Fibroblast of lung (primary cell): ENCODE measurements around the gene EPB41. TPM values are rescaled to one million over a fixed set of nuclear protein-coding genes. Genes with fewer than 3 reads are reported as not detected.
A peak's percentile ranks its signal among the peaks of the same experiment; 100 is the strongest.

ENCODE experiments used
- DNase-seq, 2 donors: peaks; one replicate each; pipeline versions ENCODE4 v3.0.0 to v3.0.0-alpha.2; 2010; ENCODE audit warnings: low read depth in 2 of 2
- H2AFZ ChIP-seq: 2 replicates; pipeline ENCODE4 v1.5.1; 2012; ENCODE audit warnings: low read length, control low read depth, inconsistent platforms
- H3K27ac ChIP-seq: 2 replicates; pipeline ENCODE4 v1.5.1; 2011; ENCODE audit warnings: low read length, control low read depth; ENCODE audit not compliant: insufficient read depth
- H3K27me3 ChIP-seq: 2 replicates; pipeline ENCODE4 v1.5.1; 2011; ENCODE audit warnings: mild to moderate bottlenecking, low read length; ENCODE audit not compliant: control insufficient read depth, insufficient read depth
- H3K36me3 ChIP-seq: 2 replicates; pipeline ENCODE4 v1.5.1; 2011; ENCODE audit warnings: low read length; ENCODE audit not compliant: control insufficient read depth, insufficient read depth
- H3K4me1 ChIP-seq: 2 replicates; pipeline ENCODE4 v1.5.1; 2011; ENCODE audit warnings: low read length; ENCODE audit not compliant: control insufficient read depth, insufficient read depth; ENCODE audit errors: extremely low read depth
- H3K4me2 ChIP-seq: 2 replicates; pipeline ENCODE4 v1.5.1; 2011; ENCODE audit warnings: low read length, control low read depth; ENCODE audit not compliant: insufficient read depth; ENCODE audit errors: extremely low read depth
- H3K4me3 ChIP-seq, 4 experiments: fragments of 200-600 bp in 1 of 4; sonication (generic) in 1 of 4; replicated peaks in 1 of 4; 2 replicates each; pipeline ENCODE4 v1.5.1; 2011 to 2016; ENCODE audit warnings: low read length in 4 of 4, low read depth in 3 of 4, mild to moderate bottlenecking in 3 of 4, control low read depth in 2 of 4, inconsistent platforms in 1 of 4, mixed read lengths in 1 of 4; ENCODE audit not compliant: insufficient read depth in 1 of 4; ENCODE audit errors: control extremely low read depth in 1 of 4
- H3K79me2 ChIP-seq: 2 replicates; pipeline ENCODE4 v1.5.1; 2012; ENCODE audit warnings: mild to moderate bottlenecking, low read length, inconsistent platforms; ENCODE audit not compliant: control insufficient read depth, insufficient read depth
- H3K9ac ChIP-seq: 2 replicates; pipeline ENCODE4 v1.5.1; 2011; ENCODE audit warnings: mild to moderate bottlenecking, low read length, control low read depth; ENCODE audit not compliant: insufficient read depth
- H3K9me3 ChIP-seq: 2 replicates; pipeline ENCODE4 v1.5.1; 2012; ENCODE audit warnings: low read depth, low read length; ENCODE audit not compliant: control insufficient read depth, insufficient read depth
- H4K20me1 ChIP-seq: 2 replicates; pipeline ENCODE4 v1.5.1; 2011; ENCODE audit warnings: low read length; ENCODE audit not compliant: control insufficient read depth, insufficient read depth; ENCODE audit errors: extremely low read depth
- CTCF ChIP-seq, 2 donors: IDR thresholded peaks in 1 of 2; conservative IDR thresholded peaks in 1 of 2; 1 replicate in 1 of 2; 2 replicates in 1 of 2; pipeline ENCODE4 v1.5.1; 2011 to 2012; ENCODE audit warnings: low read length in 2 of 2, control low read depth in 1 of 2, inconsistent platforms in 1 of 2, low read depth in 1 of 2, mild to moderate bottlenecking in 1 of 2
- EZH2 ChIP-seq: IDR thresholded peaks from 2 replicates; pipeline ENCODE4 v1.5.1; 2012; ENCODE audit warnings: low read length, control low read depth, mild to moderate bottlenecking; ENCODE audit errors: missing control alignments
- polyA plus RNA-seq, 2 donors: library from polyadenylated mRNA; depleted of rRNA in 1 of 2; stranded (reverse) in 1 of 2; unstranded in 1 of 2; fragments of >200 nt; gene quantifications; 2 replicates each; pipeline ENCODE4 v1.2.1, GENCODE V29; 2011 to 2012; ENCODE audit warnings: missing spikeins in 1 of 2
- total RNA-seq: library from RNA; depleted of rRNA; stranded (reverse); fragments of >200 nt; gene quantifications from 2 replicates; pipeline ENCODE4 v1.2.1, GENCODE V29; 2014

The EPB41 gene
- total and polyA plus RNA-seq, 2 donors (not counting 1 experiment from before 2014, with no cell fraction given), result 7.4 to 38.0 TPM

- Histone ChIP-seq H3K79me2 (no peaks in the 10 kb centered on the region), H3K9ac (no peak overlapping the region), H4K20me1 (no peaks in the 10 kb centered on the region), H3K4me1 (no peaks in the 10 kb centered on the region), H3K4me3 (no peak overlapping the region), H2AFZ (no peak overlapping the region), H3K9me3 (no peaks in the 10 kb centered on the region), H3K4me2 (no peak overlapping the region), H3K27ac (no peak overlapping the region), H3K27me3 (no peaks in the 10 kb centered on the region), H3K36me3 (no peaks in the 10 kb centered on the region)
- TF ChIP-seq EZH2 (no peak), CTCF (conservative IDR thresholded peaks at IDR 0.05 in 1 of 2, IDR thresholded peaks at IDR 0.05 in 1 of 2; ENCODE audit: low read depth in 1 of 2, low read length in 2 of 2) (no peak)
- no peak for DNase-seq
Observed at GRCh38 chr1:29047142-29047541, 132.8 kb downstream of the EPB41 start.

GRCh38 chr1:29050166-29050565 lies 135.8 kb downstream of the EPB41 start:
- no peak overlapping the region for H3K9ac ChIP-seq
- TF ChIP-seq CTCF (conservative IDR thresholded peaks at IDR 0.05 in 1 of 2, IDR thresholded peaks at IDR 0.05 in 1 of 2; ENCODE audit: low read depth in 1 of 2, low read length in 2 of 2), result no peak
- no peak for TF ChIP-seq EZH2
- no peaks in the 10 kb centered on the region for H4K20me1 ChIP-seq
- H3K27me3 ChIP-seq, result no peaks in the 10 kb centered on the region
- H3K4me1 ChIP-seq, result no peaks in the 10 kb centered on the region
- no peak overlapping the region for H3K4me2 ChIP-seq
- DNase-seq, result peak in 1 of 2 donors; percentile 16
- no peak overlapping the region for H3K27ac ChIP-seq
- H2AFZ ChIP-seq, result no peak overlapping the region
- H3K9me3 ChIP-seq, result no peaks in the 10 kb centered on the region
- no peaks in the 10 kb centered on the region for H3K79me2 ChIP-seq
- H3K36me3 ChIP-seq, result no peaks in the 10 kb centered on the region
- H3K4me3 ChIP-seq, result no peak overlapping the region

GRCh38 chr1:29052100-29052499 lies 137.7 kb downstream of the EPB41 start:
- no peak overlapping the region for H3K27ac ChIP-seq

More at GRCh38 chr1:29052100-29052499, 137.7 kb downstream of the EPB41 start:
- H3K9ac ChIP-seq, result no peak overlapping the region
- H3K27me3 ChIP-seq, result no peaks in the 10 kb centered on the region
- no peaks in the 10 kb centered on the region for H3K79me2 ChIP-seq
- H2AFZ ChIP-seq, result no peak overlapping the region
- no peak overlapping the region for H3K4me2 ChIP-seq
- TF ChIP-seq EZH2 (no peak), CTCF (conservative IDR thresholded peaks at IDR 0.05 in 1 of 2, IDR thresholded peaks at IDR 0.05 in 1 of 2; ENCODE audit: low read depth in 1 of 2, low read length in 2 of 2) (no peak)
- H3K4me3 ChIP-seq, result no peak overlapping the region
- DNase-seq, result no peak
- H3K36me3 ChIP-seq, result no peaks in the 10 kb centered on the region
- no peaks in the 10 kb centered on the region for H4K20me1 ChIP-seq
- H3K9me3 ChIP-seq, result no peaks in the 10 kb centered on the region
- H3K4me1 ChIP-seq, result no peaks in the 10 kb centered on the region
